ENCODE measurements around the gene TUBB6.

The TUBB6 gene

DNA sequence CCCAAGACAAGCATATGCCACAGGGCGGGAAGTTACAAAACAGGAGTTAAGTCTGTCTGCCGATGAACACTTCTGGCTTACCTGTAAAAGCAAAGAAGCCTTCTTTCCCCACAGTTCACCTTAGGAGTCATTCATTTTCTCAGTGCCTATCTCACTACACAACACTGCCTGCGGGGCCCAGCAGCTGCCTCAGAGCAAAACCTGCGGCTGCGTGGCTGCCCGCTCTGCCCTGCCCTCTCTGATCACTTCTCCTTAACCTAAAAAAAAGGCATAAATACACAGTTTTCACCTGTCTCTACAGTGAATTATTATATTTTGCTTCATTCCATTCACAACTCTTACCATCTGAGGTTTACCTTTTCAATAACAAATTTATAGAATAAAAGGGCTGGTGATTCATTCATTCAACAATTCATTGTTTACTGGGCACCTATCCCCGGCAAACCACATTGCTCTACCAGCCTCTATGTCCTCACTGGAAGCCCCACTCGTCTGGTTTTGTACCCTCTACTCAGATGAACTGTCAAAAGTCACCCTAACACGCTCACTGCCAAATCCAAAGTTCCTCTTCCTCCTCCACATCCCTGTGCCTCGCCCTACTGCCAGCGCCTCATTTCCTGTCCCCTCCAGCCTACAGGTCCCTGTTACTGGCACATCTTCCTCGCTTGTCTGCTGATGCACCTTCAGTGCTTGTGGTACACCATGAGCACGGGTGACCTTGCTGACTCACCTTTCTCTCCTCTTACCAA is 37.6 kb downstream of the TUBB6 start:
- no peaks in the 10 kb centered on the region for H3K27me3 ChIP-seq (ENCODE audit: insufficient read depth, poor library complexity, severe bottlenecking)
- no peak for DNase-seq (ENCODE audit: low read depth in 1 of 2, low spot score in 1 of 2)
- TF ChIP-seq POLR2AphosphoS5 (IDR thresholded peaks at IDR 0.05; ENCODE audit: low read depth) = no peak
- TF ChIP-seq, protein P1, sequence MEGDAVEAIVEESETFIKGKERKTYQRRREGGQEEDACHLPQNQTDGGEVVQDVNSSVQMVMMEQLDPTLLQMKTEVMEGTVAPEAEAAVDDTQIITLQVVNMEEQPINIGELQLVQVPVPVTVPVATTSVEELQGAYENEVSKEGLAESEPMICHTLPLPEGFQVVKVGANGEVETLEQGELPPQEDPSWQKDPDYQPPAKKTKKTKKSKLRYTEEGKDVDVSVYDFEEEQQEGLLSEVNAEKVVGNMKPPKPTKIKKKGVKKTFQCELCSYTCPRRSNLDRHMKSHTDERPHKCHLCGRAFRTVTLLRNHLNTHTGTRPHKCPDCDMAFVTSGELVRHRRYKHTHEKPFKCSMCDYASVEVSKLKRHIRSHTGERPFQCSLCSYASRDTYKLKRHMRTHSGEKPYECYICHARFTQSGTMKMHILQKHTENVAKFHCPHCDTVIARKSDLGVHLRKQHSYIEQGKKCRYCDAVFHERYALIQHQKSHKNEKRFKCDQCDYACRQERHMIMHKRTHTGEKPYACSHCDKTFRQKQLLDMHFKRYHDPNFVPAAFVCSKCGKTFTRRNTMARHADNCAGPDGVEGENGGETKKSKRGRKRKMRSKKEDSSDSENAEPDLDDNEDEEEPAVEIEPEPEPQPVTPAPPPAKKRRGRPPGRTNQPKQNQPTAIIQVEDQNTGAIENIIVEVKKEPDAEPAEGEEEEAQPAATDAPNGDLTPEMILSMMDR (IDR thresholded peaks at IDR 0.05; ENCODE audit: insufficient read depth, low read length) = no peak
- TF ChIP-seq GABPA (IDR thresholded peaks at IDR 0.05; ENCODE audit: low read depth) = no peak
- TF ChIP-seq SPI1 (IDR thresholded peaks at IDR 0.05; ENCODE audit: borderline replicate concordance, low read depth) = no peak
- TF ChIP-seq, protein P2, sequence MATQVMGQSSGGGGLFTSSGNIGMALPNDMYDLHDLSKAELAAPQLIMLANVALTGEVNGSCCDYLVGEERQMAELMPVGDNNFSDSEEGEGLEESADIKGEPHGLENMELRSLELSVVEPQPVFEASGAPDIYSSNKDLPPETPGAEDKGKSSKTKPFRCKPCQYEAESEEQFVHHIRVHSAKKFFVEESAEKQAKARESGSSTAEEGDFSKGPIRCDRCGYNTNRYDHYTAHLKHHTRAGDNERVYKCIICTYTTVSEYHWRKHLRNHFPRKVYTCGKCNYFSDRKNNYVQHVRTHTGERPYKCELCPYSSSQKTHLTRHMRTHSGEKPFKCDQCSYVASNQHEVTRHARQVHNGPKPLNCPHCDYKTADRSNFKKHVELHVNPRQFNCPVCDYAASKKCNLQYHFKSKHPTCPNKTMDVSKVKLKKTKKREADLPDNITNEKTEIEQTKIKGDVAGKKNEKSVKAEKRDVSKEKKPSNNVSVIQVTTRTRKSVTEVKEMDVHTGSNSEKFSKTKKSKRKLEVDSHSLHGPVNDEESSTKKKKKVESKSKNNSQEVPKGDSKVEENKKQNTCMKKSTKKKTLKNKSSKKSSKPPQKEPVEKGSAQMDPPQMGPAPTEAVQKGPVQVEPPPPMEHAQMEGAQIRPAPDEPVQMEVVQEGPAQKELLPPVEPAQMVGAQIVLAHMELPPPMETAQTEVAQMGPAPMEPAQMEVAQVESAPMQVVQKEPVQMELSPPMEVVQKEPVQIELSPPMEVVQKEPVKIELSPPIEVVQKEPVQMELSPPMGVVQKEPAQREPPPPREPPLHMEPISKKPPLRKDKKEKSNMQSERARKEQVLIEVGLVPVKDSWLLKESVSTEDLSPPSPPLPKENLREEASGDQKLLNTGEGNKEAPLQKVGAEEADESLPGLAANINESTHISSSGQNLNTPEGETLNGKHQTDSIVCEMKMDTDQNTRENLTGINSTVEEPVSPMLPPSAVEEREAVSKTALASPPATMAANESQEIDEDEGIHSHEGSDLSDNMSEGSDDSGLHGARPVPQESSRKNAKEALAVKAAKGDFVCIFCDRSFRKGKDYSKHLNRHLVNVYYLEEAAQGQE (IDR thresholded peaks at IDR 0.05; ENCODE audit: insufficient replicate concordance, low read depth) = no peak
- no peak overlapping the region for H3K27ac ChIP-seq (replicated peaks)
- H3K4me3 ChIP-seq (replicated peaks; ENCODE audit: insufficient read depth, low read length) = no peak overlapping the region

DNA sequence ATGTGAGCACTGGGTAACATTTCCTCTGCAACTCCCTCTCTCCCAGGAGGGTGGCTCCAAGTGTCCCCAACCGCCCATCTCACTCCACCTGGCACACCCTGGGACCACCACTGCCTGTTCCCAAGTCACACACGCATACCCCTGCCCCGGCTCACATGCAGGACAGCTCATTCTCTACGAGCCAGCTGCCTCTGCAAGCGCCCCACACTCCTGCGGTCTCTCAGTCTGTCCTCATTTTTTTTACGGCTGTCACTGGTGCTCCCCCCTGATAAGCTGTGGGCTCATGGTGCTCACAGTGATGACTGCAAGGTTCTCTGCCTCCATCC is 38.2 kb downstream of the TUBB6 start:
- TF ChIP-seq, protein P1 (IDR thresholded peaks at IDR 0.05; ENCODE audit: insufficient read depth, low read length) = no peak
- TF ChIP-seq POLR2AphosphoS5 (IDR thresholded peaks at IDR 0.05; ENCODE audit: low read depth) (no peak), SPI1 (IDR thresholded peaks at IDR 0.05; ENCODE audit: borderline replicate concordance, low read depth) (no peak), GABPA (IDR thresholded peaks at IDR 0.05; ENCODE audit: low read depth) (no peak)
- TF ChIP-seq, protein P2 (IDR thresholded peaks at IDR 0.05; ENCODE audit: insufficient replicate concordance, low read depth) = no peak
- H3K27me3 ChIP-seq (ENCODE audit: insufficient read depth, poor library complexity, severe bottlenecking) = no peaks in the 10 kb centered on the region
- no peak overlapping the region for H3K27ac ChIP-seq (replicated peaks)
- DNase-seq (ENCODE audit: low read depth in 1 of 2, low spot score in 1 of 2) = no peak
- H3K4me3 ChIP-seq (replicated peaks; ENCODE audit: insufficient read depth, low read length) = no peak overlapping the region

DNA sequence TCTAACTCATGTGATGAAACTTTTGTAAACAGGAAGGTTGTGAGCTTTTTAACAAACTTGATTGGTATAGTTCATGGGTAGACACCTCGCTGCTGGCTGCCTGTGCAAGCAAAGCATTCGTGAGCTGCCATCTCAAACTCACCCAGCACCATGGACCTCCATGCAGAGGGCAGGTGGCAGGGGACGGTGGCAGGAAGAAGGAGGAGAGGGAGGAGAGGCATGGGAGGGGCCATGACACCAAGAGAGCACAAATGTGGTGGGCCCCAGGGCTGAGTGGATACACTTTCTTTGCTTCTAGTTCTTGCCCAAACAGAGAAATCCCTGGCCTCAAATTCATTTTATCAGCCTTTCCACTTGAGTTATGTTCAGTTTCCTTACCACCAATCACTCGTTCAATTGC is 39.9 kb downstream of the TUBB6 start:
- Histone ChIP-seq H3K27me3 (ENCODE audit: insufficient read depth, poor library complexity, severe bottlenecking) (no peaks in the 10 kb centered on the region), H3K27ac (replicated peaks) (no peak overlapping the region), H3K4me3 (replicated peaks; ENCODE audit: insufficient read depth, low read length) (no peak overlapping the region)
- TF ChIP-seq, protein P2 (IDR thresholded peaks at IDR 0.05; ENCODE audit: insufficient replicate concordance, low read depth) = no peak
- TF ChIP-seq GABPA (IDR thresholded peaks at IDR 0.05; ENCODE audit: low read depth) (no peak), SPI1 (IDR thresholded peaks at IDR 0.05; ENCODE audit: borderline replicate concordance, low read depth) (no peak), POLR2AphosphoS5 (IDR thresholded peaks at IDR 0.05; ENCODE audit: low read depth) (no peak)
- TF ChIP-seq, protein P1 (IDR thresholded peaks at IDR 0.05; ENCODE audit: insufficient read depth, low read length) = no peak
- DNase-seq (ENCODE audit: low read depth in 1 of 2, low spot score in 1 of 2) = no peak

Measured in HL-60 (cell line).